ENCODE data around the gene CTLA4. TPM values are rescaled to one million over a fixed set of nuclear protein-coding genes. Genes with fewer than 3 reads are reported as not detected.

Gene CTLA4
- not detected for total RNA-seq

DNA sequence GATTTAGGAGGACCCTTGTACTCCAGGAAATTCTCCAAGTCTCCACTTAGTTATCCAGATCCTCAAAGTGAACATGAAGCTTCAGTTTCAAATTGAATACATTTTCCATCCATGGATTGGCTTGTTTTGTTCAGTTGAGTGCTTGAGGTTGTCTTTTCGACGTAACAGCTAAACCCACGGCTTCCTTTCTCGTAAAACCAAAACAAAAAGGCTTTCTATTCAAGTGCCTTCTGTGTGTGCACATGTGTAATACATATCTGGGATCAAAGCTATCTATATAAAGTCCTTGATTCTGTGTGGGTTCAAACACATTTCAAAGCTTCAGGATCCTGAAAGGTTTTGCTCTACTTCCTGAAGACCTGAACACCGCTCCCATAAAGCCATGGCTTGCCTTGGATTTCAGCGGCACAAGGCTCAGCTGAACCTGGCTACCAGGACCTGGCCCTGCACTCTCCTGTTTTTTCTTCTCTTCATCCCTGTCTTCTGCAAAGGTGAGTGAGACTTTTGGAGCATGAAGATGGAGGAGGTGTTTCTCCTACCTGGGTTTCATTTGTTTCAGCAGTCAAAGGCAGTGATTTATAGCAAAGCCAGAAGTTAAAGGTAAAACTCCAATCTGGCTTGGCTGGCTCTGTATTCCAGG, at the start of gene CTLA4:
Gene CTLA4 (plus strand): TSS at position 211 of the 640 bp plus-strand sequence. CDS start 172 bp downstream, at position 383.
- DNase-seq (ENCODE audit: low spot score in 2 of 2) = no peak
- FAIRE-seq = no peak

DNA sequence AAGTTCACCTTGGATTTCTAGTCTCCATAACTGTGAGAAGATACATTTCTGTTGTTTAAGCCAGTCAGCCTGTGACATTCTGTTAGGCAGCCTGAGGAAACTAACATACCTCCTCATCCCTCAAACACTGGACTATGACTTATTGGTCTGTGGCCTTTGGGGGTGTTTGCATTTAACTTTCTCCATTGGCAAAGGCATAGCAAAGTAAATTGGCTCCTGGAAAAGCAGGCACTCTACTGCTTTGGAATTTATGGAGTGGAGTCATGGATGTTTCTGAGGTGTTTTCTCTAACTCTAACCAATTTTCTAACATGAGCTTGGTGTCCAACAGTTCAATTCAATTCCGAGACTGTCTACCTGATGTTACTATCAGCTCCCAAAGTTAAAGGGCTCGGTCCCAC, 48.9 kb upstream of the CTLA4 start:
- FAIRE-seq (no peak), DNase-seq (ENCODE audit: low spot score in 2 of 2) (no peak)

DNA sequence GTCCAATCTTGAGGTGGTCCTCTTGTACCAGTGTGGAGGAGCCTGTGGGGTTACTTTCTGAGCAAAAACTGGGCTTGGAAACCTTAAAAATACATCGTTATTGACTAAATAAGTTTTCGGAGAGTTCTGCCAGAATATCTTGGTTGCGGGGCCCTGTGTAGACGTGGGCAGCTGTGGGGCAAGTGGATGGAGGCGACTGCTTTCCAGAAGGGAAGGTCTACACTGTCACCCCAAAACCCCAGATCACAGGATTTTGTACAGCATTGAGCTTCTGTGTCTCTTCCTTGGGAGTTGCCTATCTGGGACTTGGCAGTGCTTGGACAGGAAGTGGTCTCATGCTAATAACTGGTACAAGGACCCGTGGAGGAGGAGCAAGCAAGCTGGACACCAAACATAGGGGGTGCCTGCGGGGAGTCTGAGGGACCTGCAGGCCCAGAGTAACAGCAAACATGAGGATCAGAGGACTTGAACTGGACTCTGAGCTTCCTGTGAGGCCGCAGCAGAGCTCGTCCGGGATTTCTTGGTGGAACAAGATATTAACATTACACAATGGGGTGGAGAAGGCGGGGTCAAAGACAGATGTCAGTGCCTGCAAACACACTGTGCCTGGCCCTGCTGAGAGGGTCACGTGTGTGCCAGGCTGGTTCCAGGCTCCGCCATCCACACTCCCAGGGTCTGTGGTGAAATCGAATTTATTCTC, 48.0 kb upstream of the CTLA4 start:
- DNase-seq (ENCODE audit: low spot score in 2 of 2) (no peak), FAIRE-seq (no peak)

GRCh38 chr2:203820969-203821368, 46.6 kb upstream of the CTLA4 start:
- FAIRE-seq = no peak
- DNase-seq (ENCODE audit: low spot score in 2 of 2) = no peak

GRCh38 chr2:203822240-203822639, 45.3 kb upstream of the CTLA4 start:
- no peak for DNase-seq (ENCODE audit: low spot score in 2 of 2)
- no peak for FAIRE-seq

DNA sequence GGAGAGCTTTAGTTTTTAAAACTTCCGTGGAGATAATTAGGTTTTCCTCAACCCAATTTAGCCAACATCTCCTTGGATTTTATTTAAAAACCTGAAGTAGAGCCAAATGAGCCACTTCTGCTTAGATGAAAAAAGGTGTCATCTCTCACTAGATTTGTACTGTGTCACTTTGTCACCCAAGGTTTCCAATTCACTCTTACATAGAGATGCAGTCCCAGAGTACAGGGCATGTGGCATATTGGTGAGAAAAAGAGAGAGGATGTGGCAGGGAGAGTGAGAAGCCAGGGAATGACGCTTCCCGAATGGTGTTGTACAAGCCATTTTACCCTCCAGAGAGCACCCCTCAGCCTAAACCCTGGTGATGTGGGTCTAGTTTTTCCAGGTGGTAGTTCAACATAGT, 44.4 kb upstream of the CTLA4 start:
- FAIRE-seq (no peak), DNase-seq (ENCODE audit: low spot score in 2 of 2) (no peak)

DNA sequence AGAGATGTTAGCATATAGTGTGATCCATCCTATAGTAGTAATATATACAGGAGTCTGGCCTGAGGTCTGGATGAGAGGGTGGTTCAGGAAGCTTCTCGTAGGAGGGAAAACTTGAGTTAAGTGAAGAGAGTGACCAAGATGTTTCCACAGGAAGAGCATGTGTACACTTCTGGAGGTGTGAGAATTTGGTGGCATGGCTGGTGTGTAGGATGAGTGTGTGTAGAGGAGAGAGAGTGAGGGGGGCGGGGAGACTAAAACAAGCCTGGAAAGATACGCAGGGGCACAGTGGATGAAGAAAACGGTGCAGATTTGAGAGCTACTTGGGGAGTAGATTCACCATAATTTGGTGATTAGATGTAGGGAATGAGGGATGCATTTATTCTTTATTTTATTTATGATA, 43.5 kb upstream of the CTLA4 start:
- FAIRE-seq (no peak), DNase-seq (ENCODE audit: low spot score in 2 of 2) (no peak)

DNA sequence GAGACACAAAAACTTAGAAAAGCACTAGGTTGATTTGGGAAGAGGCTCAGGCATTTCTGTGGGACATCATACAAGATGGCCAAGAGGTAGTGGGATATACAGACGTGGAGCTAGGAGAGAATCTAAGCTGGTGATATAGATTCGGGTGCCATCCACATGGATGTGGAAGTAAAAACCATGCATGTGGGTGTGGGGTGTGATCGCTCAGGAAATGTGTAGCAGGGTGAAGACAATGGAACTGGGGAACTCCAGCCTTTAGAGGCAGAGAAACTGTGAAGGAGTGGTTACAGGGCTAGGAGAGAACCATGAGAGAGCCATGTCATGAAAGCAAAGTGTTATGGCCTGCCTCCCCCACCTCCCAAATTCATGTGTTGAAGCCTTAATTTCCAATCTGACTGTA, 43.0 kb upstream of the CTLA4 start:
- FAIRE-seq (no peak), DNase-seq (ENCODE audit: low spot score in 2 of 2) (no peak)

DNA sequence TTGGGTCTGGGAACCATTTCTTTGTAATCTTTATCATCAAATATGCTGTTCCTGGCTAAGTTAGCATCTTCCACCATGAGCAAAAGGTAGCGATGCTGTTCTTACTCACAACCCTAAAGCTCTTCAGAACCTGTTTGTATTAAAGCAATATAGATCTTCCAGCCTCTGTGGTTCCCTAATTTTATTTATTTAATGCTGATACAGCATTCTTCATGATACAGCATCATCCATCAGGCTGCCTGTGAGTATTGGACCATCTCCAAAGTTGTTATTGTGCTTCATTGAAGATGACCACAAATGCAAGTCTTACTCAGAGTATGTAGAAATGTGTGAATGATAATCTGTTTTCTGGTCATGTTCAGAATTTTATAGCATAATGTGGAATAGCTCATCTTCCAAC, 40.9 kb upstream of the CTLA4 start:
- no peak for FAIRE-seq

DNA sequence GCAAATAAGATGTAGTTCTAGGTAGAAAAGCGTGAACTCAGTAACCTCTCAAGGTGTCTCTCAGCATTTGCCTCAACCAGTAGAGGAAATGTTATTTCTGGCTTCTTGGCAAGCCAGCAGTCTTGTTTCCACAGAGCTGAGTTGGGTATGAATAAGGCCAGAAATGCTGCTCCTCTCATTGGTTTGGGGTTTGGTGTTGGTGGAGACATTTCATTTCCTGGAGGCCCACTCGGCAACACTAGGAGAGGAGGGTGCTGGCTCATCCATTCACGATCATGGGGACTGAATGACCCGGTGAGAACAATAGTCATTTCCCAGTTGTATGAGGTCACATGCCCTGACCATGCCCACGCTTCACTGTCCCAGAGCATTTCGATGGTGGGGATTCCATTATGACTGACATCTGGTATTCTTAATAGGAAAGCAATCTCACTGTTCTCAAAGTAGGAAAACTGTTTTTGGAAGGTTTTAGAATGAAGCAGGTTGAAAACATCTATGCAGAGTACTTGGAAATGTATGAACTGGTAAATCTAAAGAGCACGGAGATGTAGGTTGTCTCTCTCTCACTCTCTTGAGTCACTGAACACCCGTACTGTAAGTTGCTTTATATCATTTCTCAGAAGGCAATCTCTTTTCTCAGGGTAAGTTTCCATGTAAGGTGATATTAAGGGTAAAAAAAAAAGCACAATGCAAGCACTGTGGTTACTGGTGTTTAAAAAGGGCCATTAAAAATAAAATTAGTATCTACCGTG, 37.1 kb upstream of the CTLA4 start:
- FAIRE-seq (no peak), DNase-seq (ENCODE audit: low spot score in 2 of 2) (no peak)

More for the DNA sequence above, 40.9 kb upstream of the CTLA4 start:
- DNase-seq (ENCODE audit: low spot score in 2 of 2) = no peak

DNA sequence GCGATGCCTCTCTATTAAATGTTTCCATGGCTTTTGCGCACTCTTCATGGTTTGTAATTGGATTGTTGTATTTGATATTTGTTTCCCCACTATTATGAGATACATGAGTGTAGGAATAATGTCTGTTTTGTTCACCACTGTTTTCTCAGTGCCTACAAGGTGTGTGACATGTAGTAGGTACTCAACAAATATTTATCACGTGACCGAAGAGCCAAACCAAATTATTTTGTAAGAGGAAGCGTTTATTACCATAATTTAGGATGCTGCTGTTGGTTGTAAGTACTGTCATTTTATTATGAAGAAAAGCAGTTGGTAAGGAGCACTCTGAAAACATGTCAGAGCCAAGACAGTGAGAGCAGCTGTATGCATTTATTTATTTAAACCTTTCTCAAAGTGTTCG, 32.2 kb upstream of the CTLA4 start:
- no peak for FAIRE-seq

GRCh38 chr2:203835892-203836800, 31.4 kb upstream of the CTLA4 start:
- no peak for FAIRE-seq
- no peak for DNase-seq (ENCODE audit: low spot score in 2 of 2)

More for the DNA sequence above, 32.2 kb upstream of the CTLA4 start:
- DNase-seq (ENCODE audit: low spot score in 2 of 2) = no peak

- no peak for DNase-seq (ENCODE audit: low spot score in 2 of 2)
- FAIRE-seq = no peak
Observed at GRCh38 chr2:203840655-203841205, 26.8 kb upstream of the CTLA4 start.

- DNase-seq (ENCODE audit: low spot score in 2 of 2) (no peak), FAIRE-seq (no peak)
Observed at GRCh38 chr2:203841654-203842053, 25.9 kb upstream of the CTLA4 start.

GRCh38 chr2:203842373-203842772, 25.2 kb upstream of the CTLA4 start:
- DNase-seq (ENCODE audit: low spot score in 2 of 2) (no peak), FAIRE-seq (no peak)

- DNase-seq (ENCODE audit: low spot score in 2 of 2) = no peak
- no peak for FAIRE-seq
Observed at GRCh38 chr2:203846490-203847105, 21.0 kb upstream of the CTLA4 start.

- FAIRE-seq (no peak), DNase-seq (ENCODE audit: low spot score in 2 of 2) (no peak)
Observed at GRCh38 chr2:203849010-203849409, 18.6 kb upstream of the CTLA4 start.

- DNase-seq (ENCODE audit: low spot score in 2 of 2) = no peak
- FAIRE-seq = no peak
Observed at GRCh38 chr2:203852760-203853159, 14.8 kb upstream of the CTLA4 start.

DNA sequence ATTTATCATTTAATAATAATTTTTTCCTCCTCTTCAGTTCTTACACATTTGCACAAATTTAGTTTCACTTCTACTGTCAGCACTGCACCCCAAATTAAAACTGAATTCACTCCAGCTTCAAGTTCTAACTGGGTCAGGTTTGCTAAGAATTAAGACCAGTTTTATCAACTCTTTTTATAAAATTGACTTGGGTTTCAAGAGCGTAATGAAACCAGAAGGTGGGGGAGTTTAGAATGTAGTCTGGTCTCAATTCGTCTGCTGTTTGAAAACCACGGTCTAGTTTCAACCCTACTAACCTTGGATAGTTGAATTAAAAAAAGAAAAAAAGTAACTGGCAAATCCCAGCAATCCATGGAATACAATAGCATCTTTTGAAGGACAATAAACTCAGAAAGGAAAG, 14.3 kb upstream of the CTLA4 start:
- no peak for FAIRE-seq

GRCh38 chr2:203853722-203854121, 13.8 kb upstream of the CTLA4 start:
- no peak for FAIRE-seq
- no peak for DNase-seq (ENCODE audit: low spot score in 2 of 2)

More for the DNA sequence above, 14.3 kb upstream of the CTLA4 start:
- DNase-seq (ENCODE audit: low spot score in 2 of 2) = no peak

Data from frontal cortex (tissue), 4 donors.